ENCODE measurements around the gene TRPM5. TPM values are rescaled to one million over a fixed set of nuclear protein-coding genes. Genes with fewer than 3 reads are reported as not detected.
A peak's percentile ranks its signal among the peaks of the same experiment; 100 is the strongest.

TRPM5 gene
- total RNA-seq, 2 donors from 2014 or later, result 0.68 TPM; not detected in 1

- H3K36me3 ChIP-seq, result no peaks in the 10 kb centered on the region
- DNase-seq (ENCODE audit: low spot score), result no peak
- H3K27ac ChIP-seq, result no peak overlapping the region
- WGBS, result 87% methylated on average over 1 of the region's 1 CpG
- H3K27me3 ChIP-seq (replicated peaks; ENCODE audit: insufficient read depth), result no peaks in the 10 kb centered on the region
- TF ChIP-seq POLR2AphosphoS5 (IDR thresholded peaks at IDR 0.05) (no peak), POLR2A (IDR thresholded peaks at IDR 0.05) (no peak), CTCF (IDR thresholded peaks at IDR 0.05) (no peak)
- intact Hi-C loops (cut with DNase I), result no loop called here
- no peaks in the 10 kb centered on the region for H3K4me1 ChIP-seq (replicated peaks)
- no peaks in the 10 kb centered on the region for H3K9me3 ChIP-seq
- no peak overlapping the region for H3K4me3 ChIP-seq
These were observed 12.9 kb downstream of the TRPM5 start for GRCh38 chr11:2431395-2431794.

- peak; percentile 77 for DNase-seq (ENCODE audit: low spot score)
- intact Hi-C loops (cut with DNase I), result loop anchor here (2.0 to 5.0 kb wide), 2 partner anchors 102 to 459 kb away; partner anchors contain the start of gene CDKN1C
- no peaks in the 10 kb centered on the region for H3K36me3 ChIP-seq
- H3K9me3 ChIP-seq, result no peaks in the 10 kb centered on the region
- WGBS, result 64% methylated on average over 8 of the region's 8 CpGs
- no peak overlapping the region for H3K27ac ChIP-seq
- no peaks in the 10 kb centered on the region for H3K4me1 ChIP-seq (replicated peaks)
- H3K27me3 ChIP-seq (replicated peaks; ENCODE audit: insufficient read depth), result no peaks in the 10 kb centered on the region
- TF ChIP-seq POLR2AphosphoS5 (IDR thresholded peaks at IDR 0.05), result no peak
- TF ChIP-seq CTCF (IDR thresholded peaks at IDR 0.05), result peak; percentile 93 to 98 (median 98)
- no peak overlapping the region for H3K4me3 ChIP-seq
These were observed 16.0 kb downstream of the TRPM5 start for GRCh38 chr11:2428322-2428795.

- Histone ChIP-seq H3K4me3 (no peak overlapping the region), H3K9me3 (no peaks in the 10 kb centered on the region), H3K36me3 (no peaks in the 10 kb centered on the region), H3K27me3 (replicated peaks; ENCODE audit: insufficient read depth) (no peaks in the 10 kb centered on the region), H3K4me1 (replicated peaks) (no peaks in the 10 kb centered on the region), H3K27ac (no peak overlapping the region)
- TF ChIP-seq CTCF (IDR thresholded peaks at IDR 0.05) (no peak), POLR2A (IDR thresholded peaks at IDR 0.05) (no peak), POLR2AphosphoS5 (IDR thresholded peaks at IDR 0.05) (no peak)
- intact Hi-C loops (cut with DNase I), result loop anchor here (2.0 to 5.0 kb wide), 2 partner anchors 103 to 459 kb away; partner anchors contain the start of gene CDKN1C
- DNase-seq (ENCODE audit: low spot score), result no peak
- WGBS, result 80% methylated on average over 12 of the region's 12 CpGs
These were observed 16.5 kb downstream of the TRPM5 start for GRCh38 chr11:2427721-2428321.

GRCh38 chr11:2426826-2427521, 17.3 kb downstream of the TRPM5 start:
- no peaks in the 10 kb centered on the region for H3K27me3 ChIP-seq (replicated peaks; ENCODE audit: insufficient read depth)
- intact Hi-C loops (cut with DNase I), result loop anchor here (5.0 kb wide), 1 partner anchor 460 kb away; the partner anchor contains the start of gene CDKN1C
- no peak overlapping the region for H3K4me3 ChIP-seq
- H3K9me3 ChIP-seq, result no peaks in the 10 kb centered on the region
- H3K4me1 ChIP-seq (replicated peaks), result no peaks in the 10 kb centered on the region
- DNase-seq (ENCODE audit: low spot score), result no peak
- TF ChIP-seq CTCF (IDR thresholded peaks at IDR 0.05) (no peak), POLR2A (IDR thresholded peaks at IDR 0.05) (no peak), POLR2AphosphoS5 (IDR thresholded peaks at IDR 0.05) (no peak)
- H3K36me3 ChIP-seq, result no peaks in the 10 kb centered on the region
- 78% methylated on average over 14 of the region's 14 CpGs for WGBS
- H3K27ac ChIP-seq, result no peak overlapping the region

All from prostate gland (tissue), 2 donors.